GM12878 (cell line): ENCODE data around the gene PGRMC2. TPM values are rescaled to one million over a fixed set of nuclear protein-coding genes. Genes with fewer than 3 reads are reported as not detected.

Experiments used
- ATAC-seq: fragments of 200-7000 bp; cut with Tn5 transposase; 3 replicates; pipeline ENCODE4 v1.9.1; 2020; ENCODE audit warnings: mild to moderate bottlenecking, moderate library complexity
- BruUV-seq: library from RNA; stranded (reverse); fragments of 400-500 nt; replicated peaks from 2 replicates; lab custom pipeline; 2021; lab: Mats Ljungman, UMichigan
- CTCF ChIA-PET: fragments of 300-600 bp; sonication (Branson Sonifier 250); formaldehyde crosslinking; extraction: SDS; loops from one replicate; lab custom pipeline; 2021; ENCODE audit warnings: inconsistent platforms; lab: Yijun Ruan, JAX
- POLR2A ChIA-PET: fragments of 350-600 bp; formaldehyde crosslinking; extraction: SDS; loops from one replicate; lab custom pipeline; 2021; ENCODE audit warnings: inconsistent platforms; lab: Charles Lee
- RAD21 ChIA-PET: fragments of 300-600 bp; sonication (Branson Sonifier 250); formaldehyde crosslinking; loops from one replicate; lab custom pipeline; 2023; ENCODE audit warnings: antibody characterized with exemption; ENCODE audit not compliant: unreplicated experiment; lab: Charles Lee
- SMC1A ChIA-PET: fragments of 300-600 bp; sonication (Branson Sonifier 250); formaldehyde crosslinking; loops from one replicate; lab custom pipeline; 2023; ENCODE audit not compliant: unreplicated experiment, uncharacterized antibody; lab: Charles Lee
- DNase-seq: peaks from one replicate; pipeline ENCODE4 v3.0.0-alpha.2; 2011; ENCODE audit warnings: low read depth, low spot score
- FAIRE-seq: peaks from 3 replicates; lab custom pipeline; 2011; peaks lifted over from hg19 to GRCh38; lab: Jason Lieb, UNC
- H2AFZ ChIP-seq: 2 replicates; pipeline ENCODE4 v1.6.0; 2011; ENCODE audit warnings: low read depth, low read length, control low read depth; ENCODE audit not compliant: control insufficient read depth
- H3K27ac ChIP-seq: 2 replicates; pipeline ENCODE4 v1.5.1; 2011; ENCODE audit warnings: control low read depth; ENCODE audit not compliant: control insufficient read depth, insufficient read depth
- H3K27me3 ChIP-seq, 2 experiments: replicated peaks in 1 of 2; 2 replicates each; pipeline versions ENCODE4 v1.6.0 to v1.6.1; 2011; ENCODE audit warnings: low read length in 1 of 2; ENCODE audit not compliant: control insufficient read depth in 2 of 2, insufficient read depth in 2 of 2
- H3K36me3 ChIP-seq, 2 experiments: 2 replicates each; pipeline ENCODE4 v1.5.1; 2011; ENCODE audit warnings: low read length in 1 of 2; ENCODE audit not compliant: control insufficient read depth in 2 of 2, insufficient read depth in 2 of 2
- H3K4me1 ChIP-seq: 2 replicates; pipeline ENCODE4 v1.6.1; 2011; ENCODE audit warnings: mild to moderate bottlenecking, low read length, moderate library complexity, mixed read lengths; ENCODE audit not compliant: control insufficient read depth, insufficient read depth
- H3K4me2 ChIP-seq: 2 replicates; pipeline ENCODE4 v1.6.0; 2011; ENCODE audit warnings: control low read depth; ENCODE audit not compliant: control insufficient read depth, insufficient read depth
- H3K4me3 ChIP-seq: fragments of 200-600 bp; sonication (generic); 2 replicates; pipeline ENCODE4 v1.5.1; 2016
- H3K79me2 ChIP-seq: 2 replicates; pipeline ENCODE4 v1.6.0; 2011; ENCODE audit warnings: low read length; ENCODE audit not compliant: control insufficient read depth, insufficient read depth
- H3K9ac ChIP-seq: 2 replicates; pipeline ENCODE4 v1.8.0; 2011; ENCODE audit warnings: low read length, control low read depth, mixed read lengths; ENCODE audit not compliant: control insufficient read depth, insufficient read depth
- H3K9me3 ChIP-seq: replicated peaks from 3 replicates; pipeline ENCODE4 v1.5.1; 2011; ENCODE audit warnings: mild to moderate bottlenecking, low read length; ENCODE audit not compliant: control insufficient read depth, insufficient read depth
- H4K20me1 ChIP-seq: 2 replicates; pipeline ENCODE4 v1.6.0; 2011; ENCODE audit not compliant: control insufficient read depth, insufficient read depth
- FOXK2 ChIP-seq: fragments of 450-650 bp; IDR thresholded peaks from 2 replicates; pipeline ENCODE4 v1.6.1; 2017; ENCODE audit warnings: mild to moderate bottlenecking, moderate library complexity
- HDAC2 ChIP-seq: fragments of 200-600 bp; sonication (generic); IDR thresholded peaks from 2 replicates; pipeline ENCODE4 v1.6.1; 2017
- IKZF2 ChIP-seq, 2 experiments: fragments of 450-650 bp; IDR thresholded peaks; 2 replicates each; pipeline ENCODE4 v1.6.1; 2017; ENCODE audit warnings: mild to moderate bottlenecking in 2 of 2, moderate library complexity in 2 of 2
- KDM1A ChIP-seq: fragments of 200-600 bp; sonication (generic); IDR thresholded peaks from 2 replicates; pipeline ENCODE4 v1.6.1; 2016; ENCODE audit warnings: borderline replicate concordance
- MEF2B ChIP-seq: fragments of 450-650 bp; IDR thresholded peaks from 2 replicates; pipeline ENCODE4 v1.6.1; 2018; ENCODE audit warnings: mild to moderate bottlenecking, moderate library complexity; ENCODE audit not compliant: partially characterized antibody, poor library complexity, severe bottlenecking
- MYC ChIP-seq: IDR thresholded peaks from 2 replicates; pipeline ENCODE4 v1.6.1; 2011; ENCODE audit warnings: mild to moderate bottlenecking, low read length, moderate library complexity, inconsistent platforms; ENCODE audit not compliant: insufficient read depth, insufficient replicate concordance, insufficient read length, severe bottlenecking
- PRDM15 ChIP-seq: fragments of 450-650 bp; formaldehyde crosslinking; IDR thresholded peaks from 2 replicates; pipeline ENCODE4 v1.4.0; 2020; ENCODE audit warnings: mild to moderate bottlenecking, moderate library complexity
- ZBTB33 ChIP-seq: fragments of 450-650 bp; IDR thresholded peaks from 2 replicates; pipeline ENCODE4 v1.6.1; 2017; ENCODE audit warnings: mild to moderate bottlenecking
- ZNF384 ChIP-seq: IDR thresholded peaks from 2 replicates; pipeline ENCODE4 v1.6.1; 2012; ENCODE audit warnings: low read depth, mild to moderate bottlenecking, low read length, improper control_type of control experiment, borderline replicate concordance
- WGBS: methylation state at CpG from one replicate; pipeline ENCODE4 v1.1.6; 2016; ENCODE audit warnings: low lambda C conversion rate; ENCODE audit not compliant: insufficient replicate concordance, insufficient coverage; ENCODE audit errors: missing lambda C conversion rate; 5-methylcytosine and 5-hydroxymethylcytosine counted together
- in situ Hi-C: fragments of 300-500 bp; cut with MboI; formaldehyde crosslinking; loops from 9 replicates; pipeline ENCODE4 v1.14.3; 2018; ENCODE audit warnings: mixed read lengths
- intact Hi-C: fragments of 100-400 bp; cut with micrococcal nuclease; formaldehyde crosslinking; loops from one replicate; pipeline ENCODE4 v1.14.2; 2022; ENCODE audit not compliant: unreplicated experiment
- polyA plus RNA-seq, 11 experiments: library from polyadenylated mRNA; depleted of rRNA in 4 of 11; unstranded in 6 of 11; stranded (reverse) in 5 of 11; fragments of >200 nt; fragmentation: Nextera tagmentation in 4 of 11; fragmentation: Illumina TruSeq in 1 of 11; extraction: Ambion mirVana in 4 of 11; extraction: Trizol in 1 of 11; gene quantifications; 1 replicate in 1 of 11; 2 replicates in 10 of 11; pipeline versions ENCODE4 v1.2.1 to v1.2.3, GENCODE V29; 2011 to 2016; ENCODE audit warnings: inconsistent platforms in 2 of 11, missing spikeins in 2 of 11, low read depth in 1 of 11
- total RNA-seq, 4 experiments: library from RNA; depleted of rRNA in 3 of 4; stranded (reverse); fragments of >200 nt in 3 of 4; fragmentation: Illumina TruSeq in 1 of 4; extraction: Trizol in 1 of 4; gene quantifications; 2 replicates each; pipeline versions ENCODE4 v1.2.1 to v1.2.3, GENCODE V29; 2013 to 2021
- TF ChIP-seq, protein P1 (sequence below): IDR thresholded peaks from 2 replicates; pipeline ENCODE4 v1.6.1; 2012; ENCODE audit warnings: low read length, inconsistent platforms

PGRMC2 gene
- total and polyA plus RNA-seq, 10 of the 15 experiments (the other 5 are each of a cell fraction or from before 2014, with no cell fraction given) = 6.3 to 38.4 (median 12.0) TPM

GRCh38 chr4:128292349-128292748 is 4.7 kb upstream of the PGRMC2 start:
- no peak overlapping the region for H3K27ac ChIP-seq
- RAD21 ChIA-PET = interaction anchor here (1.8 kb wide), 1 partner anchor 9 kb away, joined by 3 read pairs; no protein-coding TSS in a partner anchor
- intact Hi-C loops (no loop called here), in situ Hi-C loops (no loop called here)
- no TSS peak for BruUV-seq
- no peak overlapping the region for H3K4me3 ChIP-seq
- H3K4me1 ChIP-seq = no peaks in the 10 kb centered on the region
- no peaks in the 10 kb centered on the region for H3K36me3 ChIP-seq
- POLR2A ChIA-PET = no interaction called here
- no peaks in the 10 kb centered on the region for H3K27me3 ChIP-seq
- no peak for FAIRE-seq
- no peak overlapping the region for H3K4me2 ChIP-seq
- no peaks in the 10 kb centered on the region for H4K20me1 ChIP-seq
- TF ChIP-seq, protein P1, sequence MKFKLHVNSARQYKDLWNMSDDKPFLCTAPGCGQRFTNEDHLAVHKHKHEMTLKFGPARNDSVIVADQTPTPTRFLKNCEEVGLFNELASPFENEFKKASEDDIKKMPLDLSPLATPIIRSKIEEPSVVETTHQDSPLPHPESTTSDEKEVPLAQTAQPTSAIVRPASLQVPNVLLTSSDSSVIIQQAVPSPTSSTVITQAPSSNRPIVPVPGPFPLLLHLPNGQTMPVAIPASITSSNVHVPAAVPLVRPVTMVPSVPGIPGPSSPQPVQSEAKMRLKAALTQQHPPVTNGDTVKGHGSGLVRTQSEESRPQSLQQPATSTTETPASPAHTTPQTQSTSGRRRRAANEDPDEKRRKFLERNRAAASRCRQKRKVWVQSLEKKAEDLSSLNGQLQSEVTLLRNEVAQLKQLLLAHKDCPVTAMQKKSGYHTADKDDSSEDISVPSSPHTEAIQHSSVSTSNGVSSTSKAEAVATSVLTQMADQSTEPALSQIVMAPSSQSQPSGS = no peak
- TF ChIP-seq PRDM15 (CRISPR knock-in tag) = no peak
- no peak for TF ChIP-seq ZBTB33
- no peak for TF ChIP-seq FOXK2
- TF ChIP-seq HDAC2 = no peak
- TF ChIP-seq IKZF2 (IDR thresholded peaks at IDR 0.05) = no peak
- TF ChIP-seq MEF2B = no peak
- TF ChIP-seq ZNF384 = no peak
- TF ChIP-seq KDM1A = no peak
- TF ChIP-seq MYC = no peak
- no peak for DNase-seq
- WGBS = 69% methylated on average over 2 of the region's 2 CpGs
- peaks cover 9% of the 10 kb centered on the region for H3K79me2 ChIP-seq
- H3K9me3 ChIP-seq = no peaks in the 10 kb centered on the region
- no peak for ATAC-seq
- H3K9ac ChIP-seq = no peak overlapping the region
- CTCF ChIA-PET = interaction anchor here (1.9 kb wide), 1 partner anchor 10 kb away, joined by 7 read pairs; no protein-coding TSS in a partner anchor
- no peak overlapping the region for H2AFZ ChIP-seq
- SMC1A ChIA-PET = interaction anchor here (0.9 to 1.9 kb wide), 2 partner anchors 10 to 42 kb away, joined by 4 to 7 read pairs; no protein-coding TSS in a partner anchor
